Naive B cell (primary cell): ENCODE measurements around the gene PRSS38. TPM values are rescaled to one million over a fixed set of nuclear protein-coding genes. Genes with fewer than 3 reads are reported as not detected.

Experiments used
- ATAC-seq, 2 donors: fragments of 150-1000 bp; cut with Tn5 transposase; 2 replicates each; pipeline ENCODE4 v1.10.0; 2021; ENCODE audit warnings: low read depth in 2 of 2, mild to moderate bottlenecking in 2 of 2, moderate library complexity in 2 of 2
- DNase-seq: peaks from one replicate; pipeline ENCODE4 v3.0.0; 2022
- H3K27ac Mint-ChIP-seq, 6 donors: one replicate each; pipeline ENCODE4 v1.8.0; 2020 to 2022; ENCODE audit warnings: mild to moderate bottlenecking in 6 of 6, mixed read lengths in 6 of 6, moderate library complexity in 5 of 6, inconsistent platforms in 2 of 6
- H3K27me3 Mint-ChIP-seq, 3 donors: one replicate each; pipeline ENCODE4 v1.8.0; 2021 to 2022; ENCODE audit warnings: mixed read lengths in 3 of 3, mild to moderate bottlenecking in 1 of 3
- H3K36me3 Mint-ChIP-seq, 2 donors: one replicate each; pipeline ENCODE4 v1.8.0; 2020 to 2022; ENCODE audit warnings: mixed read lengths in 2 of 2, inconsistent platforms in 1 of 2, mild to moderate bottlenecking in 1 of 2
- H3K4me1 Mint-ChIP-seq, 3 donors: one replicate each; pipeline ENCODE4 v1.8.0; 2020 to 2022; ENCODE audit warnings: mixed read lengths in 3 of 3, inconsistent platforms in 1 of 3, mild to moderate bottlenecking in 1 of 3, moderate library complexity in 1 of 3
- H3K4me3 Mint-ChIP-seq, 8 donors: one replicate each; pipeline ENCODE4 v1.8.0; 2020 to 2022; ENCODE audit warnings: mild to moderate bottlenecking in 8 of 8, mixed read lengths in 8 of 8, moderate library complexity in 8 of 8, inconsistent platforms in 2 of 8
- H3K9me3 Mint-ChIP-seq, 7 donors: one replicate each; pipeline ENCODE4 v1.8.0; 2020 to 2022; ENCODE audit warnings: mixed read lengths in 7 of 7, mild to moderate bottlenecking in 5 of 7, inconsistent platforms in 2 of 7, moderate library complexity in 1 of 7
- polyA plus RNA-seq, 6 donors: library from polyadenylated mRNA; unstranded; fragments of 300-500 nt; fragmentation: Illumina TruSeq; gene quantifications; one replicate each; pipeline ENCODE4 v1.2.3, GENCODE V29; 2021; ENCODE audit warnings: low read depth in 6 of 6

The PRSS38 gene
- polyA plus RNA-seq, 6 donors from 2014 or later = not detected

- DNase-seq = no peak
- H3K4me1 Mint-ChIP-seq = no peaks in the 10 kb centered on the region
- H3K4me3 Mint-ChIP-seq = no peak overlapping the region
- H3K27me3 Mint-ChIP-seq = peaks cover 15 to 36% (median 23%) of the 10 kb centered on the region in 3 donors
- ATAC-seq = no peak
- H3K9me3 Mint-ChIP-seq = peaks cover 13 to 41% (median 28%) of the 10 kb centered on the region in 7 donors
- H3K36me3 Mint-ChIP-seq = peaks cover 7 to 19% of the 10 kb centered on the region in 2 donors
- no peak overlapping the region for H3K27ac Mint-ChIP-seq
Observed at GRCh38 chr1:227808566-227808965, 6.9 kb upstream of the PRSS38 start.

GRCh38 chr1:227809026-227809425, 6.4 kb upstream of the PRSS38 start:
- no peak overlapping the region for H3K27ac Mint-ChIP-seq
- no peak overlapping the region for H3K4me3 Mint-ChIP-seq
- H3K4me1 Mint-ChIP-seq = no peaks in the 10 kb centered on the region
- H3K36me3 Mint-ChIP-seq = peaks cover 7 to 19% of the 10 kb centered on the region in 2 donors
- DNase-seq (no peak), ATAC-seq (no peak)
- peaks cover 13 to 41% (median 29%) of the 10 kb centered on the region in 7 donors for H3K9me3 Mint-ChIP-seq
- peaks cover 13 to 32% (median 19%) of the 10 kb centered on the region in 3 donors for H3K27me3 Mint-ChIP-seq

- H3K27ac Mint-ChIP-seq = no peak overlapping the region
- H3K27me3 Mint-ChIP-seq = peaks cover 0 to 16% (median 3%) of the 10 kb centered on the region in 3 donors
- ATAC-seq = no peak
- peaks cover 9 to 43% (median 28%) of the 10 kb centered on the region in 7 donors for H3K9me3 Mint-ChIP-seq
- peaks cover 12 to 16% of the 10 kb centered on the region in 2 donors for H3K36me3 Mint-ChIP-seq
- no peaks in the 10 kb centered on the region for H3K4me1 Mint-ChIP-seq
- no peak for DNase-seq
- no peak overlapping the region for H3K4me3 Mint-ChIP-seq
Observed at GRCh38 chr1:227813962-227814361, 1.5 kb upstream of the PRSS38 start.

- no peak for DNase-seq
- peaks cover 16 to 44% (median 35%) of the 10 kb centered on the region in 7 donors for H3K9me3 Mint-ChIP-seq
- no peak overlapping the region for H3K27ac Mint-ChIP-seq
- peaks cover 0 to 16% (median 0%) of the 10 kb centered on the region in 3 donors for H3K27me3 Mint-ChIP-seq
- H3K4me3 Mint-ChIP-seq = no peak overlapping the region
- no peaks in the 10 kb centered on the region for H3K4me1 Mint-ChIP-seq
- ATAC-seq = no peak
- peaks cover 12 to 23% of the 10 kb centered on the region in 2 donors for H3K36me3 Mint-ChIP-seq
Observed at GRCh38 chr1:227816750-227817446, 1.4 kb downstream of the PRSS38 start.

GRCh38 chr1:227823537-227823936, 8.1 kb downstream of the PRSS38 start:
- Mint-ChIP-seq H3K4me1 (no peaks in the 10 kb centered on the region), H3K9me3 (peaks cover 14 to 65% (median 34%) of the 10 kb centered on the region in 7 donors), H3K4me3 (no peak overlapping the region), H3K27me3 (peaks cover 24 to 25% (median 25%) of the 10 kb centered on the region in 3 donors), H3K36me3 (peaks cover 0 to 8% of the 10 kb centered on the region in 2 donors), H3K27ac (no peak overlapping the region)
- DNase-seq (no peak), ATAC-seq (no peak)

GRCh38 chr1:227824204-227824603, 8.7 kb downstream of the PRSS38 start:
- peaks cover 29 to 31% (median 29%) of the 10 kb centered on the region in 3 donors for H3K27me3 Mint-ChIP-seq
- H3K27ac Mint-ChIP-seq = no peak overlapping the region
- no peak overlapping the region for H3K4me3 Mint-ChIP-seq
- peaks cover 0 to 8% of the 10 kb centered on the region in 2 donors for H3K36me3 Mint-ChIP-seq
- peaks cover 14 to 71% (median 41%) of the 10 kb centered on the region in 7 donors for H3K9me3 Mint-ChIP-seq
- DNase-seq (no peak), ATAC-seq (no peak)
- H3K4me1 Mint-ChIP-seq = no peaks in the 10 kb centered on the region

GRCh38 chr1:227828786-227829185, 13.3 kb downstream of the PRSS38 start:
- no peak overlapping the region for H3K4me3 Mint-ChIP-seq
- H3K36me3 Mint-ChIP-seq = peaks cover 0 to 8% of the 10 kb centered on the region in 2 donors
- DNase-seq = no peak
- H3K27ac Mint-ChIP-seq = no peak overlapping the region
- H3K27me3 Mint-ChIP-seq = peaks cover 32 to 54% (median 43%) of the 10 kb centered on the region in 3 donors
- ATAC-seq = no peak
- H3K9me3 Mint-ChIP-seq = peaks cover 2 to 61% (median 34%) of the 10 kb centered on the region in 7 donors
- no peaks in the 10 kb centered on the region for H3K4me1 Mint-ChIP-seq

GRCh38 chr1:227838181-227838580, 22.7 kb downstream of the PRSS38 start:
- no peaks in the 10 kb centered on the region for H3K4me1 Mint-ChIP-seq
- H3K4me3 Mint-ChIP-seq = no peak overlapping the region
- H3K27ac Mint-ChIP-seq = no peak overlapping the region
- H3K36me3 Mint-ChIP-seq = no peaks in the 10 kb centered on the region
- ATAC-seq = no peak
- peaks cover 0 to 5% (median 0%) of the 10 kb centered on the region in 7 donors for H3K9me3 Mint-ChIP-seq
- DNase-seq = no peak
- H3K27me3 Mint-ChIP-seq = peaks cover 5 to 9% (median 8%) of the 10 kb centered on the region in 3 donors

- no peaks in the 10 kb centered on the region for H3K9me3 Mint-ChIP-seq
- H3K4me3 Mint-ChIP-seq = no peak overlapping the region
- H3K27me3 Mint-ChIP-seq = peaks cover under 1 to 5% (median 3%) of the 10 kb centered on the region in 3 donors
- H3K4me1 Mint-ChIP-seq = no peaks in the 10 kb centered on the region
- no peak for DNase-seq
- no peaks in the 10 kb centered on the region for H3K36me3 Mint-ChIP-seq
- no peak for ATAC-seq
- no peak overlapping the region for H3K27ac Mint-ChIP-seq
Observed at GRCh38 chr1:227841096-227841495, 25.6 kb downstream of the PRSS38 start.

- no peak for ATAC-seq
- Mint-ChIP-seq H3K9me3 (peaks cover 8 to 17% (median 11%) of the 10 kb centered on the region in 7 donors), H3K4me1 (no peaks in the 10 kb centered on the region), H3K27me3 (peaks cover 5 to 16% (median 7%) of the 10 kb centered on the region in 3 donors), H3K36me3 (peaks cover 4 to 8% of the 10 kb centered on the region in 2 donors), H3K27ac (no peak overlapping the region), H3K4me3 (no peak overlapping the region)
- no peak for DNase-seq
Observed at GRCh38 chr1:227844320-227845146, 29.1 kb downstream of the PRSS38 start.

GRCh38 chr1:227845147-227845458, 29.6 kb downstream of the PRSS38 start:
- Mint-ChIP-seq H3K27me3 (peaks cover 6 to 16% (median 7%) of the 10 kb centered on the region in 3 donors), H3K4me3 (no peak overlapping the region), H3K4me1 (no peaks in the 10 kb centered on the region), H3K36me3 (peaks cover 4 to 8% of the 10 kb centered on the region in 2 donors), H3K9me3 (peaks cover 8 to 17% (median 11%) of the 10 kb centered on the region in 7 donors), H3K27ac (no peak overlapping the region)
- DNase-seq (no peak), ATAC-seq (no peak)

- H3K36me3 Mint-ChIP-seq = peaks cover 4 to 8% of the 10 kb centered on the region in 2 donors
- H3K4me1 Mint-ChIP-seq = no peaks in the 10 kb centered on the region
- H3K9me3 Mint-ChIP-seq = peaks cover 8 to 17% (median 11%) of the 10 kb centered on the region in 7 donors
- H3K27ac Mint-ChIP-seq = no peak overlapping the region
- no peak overlapping the region for H3K4me3 Mint-ChIP-seq
- peaks cover 7 to 16% (median 9%) of the 10 kb centered on the region in 3 donors for H3K27me3 Mint-ChIP-seq
- ATAC-seq (no peak), DNase-seq (no peak)
Observed at GRCh38 chr1:227845519-227845918, 30.0 kb downstream of the PRSS38 start.

- Mint-ChIP-seq H3K4me1 (no peaks in the 10 kb centered on the region), H3K4me3 (no peak overlapping the region), H3K9me3 (peaks cover 8 to 17% (median 11%) of the 10 kb centered on the region in 7 donors), H3K36me3 (peaks cover 4 to 8% of the 10 kb centered on the region in 2 donors), H3K27me3 (peaks cover 5 to 16% (median 7%) of the 10 kb centered on the region in 3 donors), H3K27ac (no peak overlapping the region)
- DNase-seq = no peak
- no peak for ATAC-seq
Observed at GRCh38 chr1:227846265-227846858, 30.9 kb downstream of the PRSS38 start.
